AG04450 (cell line): ENCODE data around the gene ANO1. TPM values are rescaled to one million over a fixed set of nuclear protein-coding genes. Genes with fewer than 3 reads are reported as not detected.

Source experiments
- CTCF ChIA-PET: fragments of 300-600, 350-600 bp; formaldehyde crosslinking; extraction: SDS; loops from one replicate; lab custom pipeline; 2022; ENCODE audit warnings: antibody characterized with exemption, inconsistent platforms; lab: Charles Lee
- POLR2A ChIA-PET: fragments of 350-600 bp; formaldehyde crosslinking; extraction: SDS; loops from one replicate; lab custom pipeline; 2021; ENCODE audit warnings: antibody characterized with exemption, inconsistent platforms; lab: Yijun Ruan, JAX
- DNase-seq: peaks from one replicate; pipeline ENCODE4 v3.0.0-alpha.2; 2011; ENCODE audit warnings: low read depth, low spot score
- H3K27ac ChIP-seq: one replicate; pipeline ENCODE4 v1.5.1; 2012; ENCODE audit warnings: low read depth, low read length, control low read depth
- H3K27me3 ChIP-seq: one replicate; pipeline ENCODE4 v1.6.0; 2012; ENCODE audit warnings: low read length; ENCODE audit not compliant: control insufficient read depth, insufficient read depth
- H3K4me3 ChIP-seq: 2 replicates; pipeline ENCODE4 v1.5.1; 2011; ENCODE audit warnings: mild to moderate bottlenecking, low read depth, low read length, control low read depth
- H3K9me3 ChIP-seq: 2 replicates; pipeline ENCODE4 v1.5.1; 2012; ENCODE audit warnings: low read length; ENCODE audit not compliant: control insufficient read depth, insufficient read depth
- CTCF ChIP-seq: IDR thresholded peaks from 2 replicates; pipeline ENCODE4 v1.5.1; 2011; ENCODE audit warnings: low read depth, low read length, control low read depth, inconsistent platforms
- polyA plus RNA-seq: library from polyadenylated mRNA; depleted of rRNA; stranded (reverse); fragments of >200 nt; gene quantifications from 2 replicates; pipeline ENCODE4 v1.2.3, GENCODE V29; 2011

Gene ANO1
- polyA plus RNA-seq, 1 experiment: 10.3 TPM

GRCh38 chr11:70139785-70140410 is 61.8 kb downstream of the ANO1 start:
- no peak for TF ChIP-seq CTCF
- ChIA-PET CTCF (no interaction called here), POLR2A (no interaction called here)
- H3K27me3 ChIP-seq: peaks cover 7% of the 10 kb centered on the region
- H3K4me3 ChIP-seq: no peak overlapping the region
- no peak overlapping the region for H3K27ac ChIP-seq
- no peaks in the 10 kb centered on the region for H3K9me3 ChIP-seq
- DNase-seq: no peak

GRCh38 chr11:70140711-70141485 is 62.8 kb downstream of the ANO1 start:
- H3K27me3 ChIP-seq: peaks cover 7% of the 10 kb centered on the region
- no peak overlapping the region for H3K27ac ChIP-seq
- no peak overlapping the region for H3K4me3 ChIP-seq
- TF ChIP-seq CTCF: no peak
- no peak for DNase-seq
- CTCF ChIA-PET: interaction anchor here (1.4 kb wide), 1 partner anchor 226 kb away, joined by 6 read pairs; no protein-coding TSS in a partner anchor
- POLR2A ChIA-PET: no interaction called here
- no peaks in the 10 kb centered on the region for H3K9me3 ChIP-seq

GRCh38 chr11:70141486-70142220 is 63.5 kb downstream of the ANO1 start:
- POLR2A ChIA-PET: interaction anchor here (0.6 kb wide), 1 partner anchor 29 kb away, joined by 5 read pairs; no protein-coding TSS in a partner anchor
- no peak for TF ChIP-seq CTCF

GRCh38 chr11:70142221-70142875 is 64.2 kb downstream of the ANO1 start:
- POLR2A ChIA-PET: no interaction called here
- Histone ChIP-seq H3K27ac (no peak overlapping the region), H3K27me3 (peaks cover 9% of the 10 kb centered on the region), H3K9me3 (no peaks in the 10 kb centered on the region), H3K4me3 (no peak overlapping the region)
- TF ChIP-seq CTCF: no peak
- CTCF ChIA-PET: interaction anchor here (0.8 to 1.4 kb wide), 2 partner anchors 224 to 227 kb away, joined by 4 to 6 read pairs; no protein-coding TSS in a partner anchor
- no peak for DNase-seq

More at GRCh38 chr11:70141486-70142220, 63.5 kb downstream of the ANO1 start:
- Histone ChIP-seq H3K27me3 (peaks cover 9% of the 10 kb centered on the region), H3K9me3 (no peaks in the 10 kb centered on the region), H3K4me3 (no peak overlapping the region), H3K27ac (no peak overlapping the region)
- CTCF ChIA-PET: interaction anchor here (0.8 to 1.4 kb wide), 2 partner anchors 223 to 226 kb away, joined by 4 to 6 read pairs; no protein-coding TSS in a partner anchor
- DNase-seq: no peak
